Fibroblast of mammary gland (primary cell): ENCODE results near the gene KCNMA1.

Experiments
- DNase-seq: peaks from one replicate; pipeline ENCODE4 v3.0.0-alpha.2; 2010; ENCODE audit warnings: low read depth
- H3K4me3 ChIP-seq: 2 replicates; pipeline ENCODE4 v1.5.1; 2011; ENCODE audit warnings: low read depth, mild to moderate bottlenecking, low read length, moderate library complexity; ENCODE audit not compliant: control insufficient read depth
- TF ChIP-seq, protein P1 (sequence below): conservative IDR thresholded peaks from 2 replicates; pipeline ENCODE4 v1.5.1; 2011; ENCODE audit warnings: low read depth, low read length, inconsistent platforms; ENCODE audit not compliant: control insufficient read depth, insufficient read depth

The KCNMA1 gene

GRCh38 chr10:77405771-77406241 is 231.8 kb downstream of the KCNMA1 start:
- no peak overlapping the region for H3K4me3 ChIP-seq
- peak; percentile 83 for DNase-seq

DNA sequence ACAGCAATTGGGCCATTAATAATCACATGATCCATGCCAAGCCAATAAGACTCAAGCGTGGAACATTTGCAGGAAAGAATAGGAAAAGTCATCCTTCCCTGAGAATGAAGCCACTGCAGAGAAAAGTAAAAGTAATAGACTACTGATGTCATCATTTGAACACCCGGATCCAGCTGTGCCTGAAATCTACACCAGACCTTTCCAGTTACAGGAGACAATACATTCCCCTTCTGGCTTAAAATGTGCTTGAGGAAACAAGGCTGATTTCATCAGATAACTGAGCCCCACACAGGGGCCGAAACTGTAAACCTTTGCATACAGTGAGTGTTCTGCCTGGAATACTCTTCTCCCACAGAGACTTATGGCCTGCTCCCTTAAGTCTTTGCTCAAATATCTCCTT is 232.8 kb downstream of the KCNMA1 start:
- DNase-seq: peak; percentile 27
- no peak overlapping the region for H3K4me3 ChIP-seq
- TF ChIP-seq, protein P1, sequence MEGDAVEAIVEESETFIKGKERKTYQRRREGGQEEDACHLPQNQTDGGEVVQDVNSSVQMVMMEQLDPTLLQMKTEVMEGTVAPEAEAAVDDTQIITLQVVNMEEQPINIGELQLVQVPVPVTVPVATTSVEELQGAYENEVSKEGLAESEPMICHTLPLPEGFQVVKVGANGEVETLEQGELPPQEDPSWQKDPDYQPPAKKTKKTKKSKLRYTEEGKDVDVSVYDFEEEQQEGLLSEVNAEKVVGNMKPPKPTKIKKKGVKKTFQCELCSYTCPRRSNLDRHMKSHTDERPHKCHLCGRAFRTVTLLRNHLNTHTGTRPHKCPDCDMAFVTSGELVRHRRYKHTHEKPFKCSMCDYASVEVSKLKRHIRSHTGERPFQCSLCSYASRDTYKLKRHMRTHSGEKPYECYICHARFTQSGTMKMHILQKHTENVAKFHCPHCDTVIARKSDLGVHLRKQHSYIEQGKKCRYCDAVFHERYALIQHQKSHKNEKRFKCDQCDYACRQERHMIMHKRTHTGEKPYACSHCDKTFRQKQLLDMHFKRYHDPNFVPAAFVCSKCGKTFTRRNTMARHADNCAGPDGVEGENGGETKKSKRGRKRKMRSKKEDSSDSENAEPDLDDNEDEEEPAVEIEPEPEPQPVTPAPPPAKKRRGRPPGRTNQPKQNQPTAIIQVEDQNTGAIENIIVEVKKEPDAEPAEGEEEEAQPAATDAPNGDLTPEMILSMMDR: no peak

More at GRCh38 chr10:77405771-77406241, 231.8 kb downstream of the KCNMA1 start:
- TF ChIP-seq, protein P1: no peak

DNA sequence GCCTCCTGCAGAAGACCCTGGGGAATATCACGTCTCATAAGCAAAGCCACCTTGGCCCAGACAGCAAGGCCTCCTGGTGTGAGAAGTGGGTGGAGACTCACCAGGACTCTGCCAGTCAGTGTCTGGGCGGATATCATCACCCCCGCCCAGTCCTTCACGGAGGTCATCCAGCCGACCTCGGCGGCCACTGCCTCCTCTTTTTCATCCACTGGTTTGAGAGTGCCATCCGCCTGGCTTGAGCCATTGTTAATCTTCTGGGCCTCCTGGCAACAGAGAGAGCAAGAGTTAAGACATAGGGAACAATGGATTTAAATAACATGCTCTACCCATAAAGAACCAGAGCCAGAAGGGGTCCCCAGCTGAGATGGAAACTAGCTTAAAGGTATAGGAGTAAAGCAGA is 233.8 kb downstream of the KCNMA1 start:
- TF ChIP-seq, protein P1: no peak
- no peak overlapping the region for H3K4me3 ChIP-seq
- DNase-seq: no peak

DNA sequence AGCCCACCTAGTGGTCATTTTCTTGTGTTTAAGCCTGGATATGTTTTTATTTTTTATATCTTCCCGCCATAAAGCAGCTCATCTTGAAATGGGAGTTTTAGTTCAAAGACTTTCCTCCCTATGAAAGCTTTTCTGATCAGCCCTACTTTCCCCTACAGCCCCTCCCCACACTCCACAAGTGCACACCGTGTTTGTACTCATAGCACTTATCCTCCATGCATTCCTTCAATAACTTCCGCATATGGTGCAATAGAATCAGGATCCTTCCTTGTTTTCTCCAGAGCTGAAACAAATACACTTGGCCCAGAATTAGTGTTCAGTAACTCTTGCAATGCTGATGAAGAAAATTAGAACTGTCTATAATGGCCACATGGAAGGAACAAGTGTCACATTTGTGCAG is 235.9 kb downstream of the KCNMA1 start:
- H3K4me3 ChIP-seq: no peak overlapping the region
- TF ChIP-seq, protein P1: no peak
- no peak for DNase-seq

GRCh38 chr10:77400033-77400432 is 237.6 kb downstream of the KCNMA1 start:
- no peak for DNase-seq
- TF ChIP-seq, protein P1: no peak
- no peak overlapping the region for H3K4me3 ChIP-seq

DNA sequence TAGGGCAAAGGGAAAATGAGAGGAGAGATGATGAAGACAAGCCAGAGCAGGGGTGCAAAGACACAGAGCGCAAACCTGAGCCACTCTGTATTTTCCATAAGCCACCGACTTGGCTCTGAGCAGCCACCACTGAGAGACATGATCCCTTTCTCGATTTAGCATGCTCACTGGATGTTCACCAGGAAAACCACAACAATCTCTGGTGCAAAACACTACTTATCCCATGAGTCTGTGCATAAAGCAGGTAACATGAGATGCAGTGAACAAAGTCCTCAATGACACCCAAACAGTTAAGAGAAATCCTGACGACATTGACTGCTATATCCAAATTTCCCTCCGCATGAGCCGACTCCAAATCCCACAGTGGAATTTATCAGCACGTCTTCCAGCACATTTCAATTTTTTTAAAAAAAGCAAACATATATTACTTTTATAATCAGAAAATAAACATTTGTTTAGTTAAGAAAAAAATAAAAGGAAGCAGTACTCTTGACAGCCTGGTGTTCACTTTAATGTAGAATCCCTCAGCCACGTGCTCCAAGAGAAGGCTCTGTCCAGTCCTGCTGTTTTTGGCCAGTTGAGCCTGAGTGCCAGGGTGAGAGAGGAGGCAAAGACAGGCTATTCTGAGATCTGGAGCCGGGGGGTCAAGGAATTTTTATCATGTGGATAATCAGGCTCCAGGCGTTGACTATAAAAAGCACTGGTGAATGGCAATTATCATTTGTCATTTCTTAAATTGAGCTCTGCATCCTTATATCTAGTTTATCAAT is 238.4 kb downstream of the KCNMA1 start:
- no peak overlapping the region for H3K4me3 ChIP-seq
- TF ChIP-seq, protein P1: no peak
- DNase-seq: no peak
